D721Med (cell line): ENCODE data around the gene CFAP54.

Source experiments
- DNase-seq: peaks from one replicate; pipeline ENCODE4 v3.0.0; 2011; ENCODE audit warnings: low spot score; ENCODE audit not compliant: insufficient read length
- FAIRE-seq: peaks from 2 replicates; lab custom pipeline; 2011; peaks lifted over from hg19 to GRCh38; lab: Jason Lieb, UNC
- CTCF ChIP-seq: IDR thresholded peaks from 2 replicates; pipeline ENCODE4 v1.5.1; 2012; ENCODE audit warnings: mild to moderate bottlenecking, control low read depth; ENCODE audit not compliant: insufficient read depth; ENCODE audit errors: missing control alignments

CFAP54 gene

GRCh38 chr12:96803969-96804368 is 314.6 kb downstream of the CFAP54 start:
- no peak for FAIRE-seq
- DNase-seq = no peak
- TF ChIP-seq CTCF = no peak

- DNase-seq (no peak), FAIRE-seq (no peak)
- no peak for TF ChIP-seq CTCF
Measured at GRCh38 chr12:96806272-96806671, 316.9 kb downstream of the CFAP54 start.

DNA sequence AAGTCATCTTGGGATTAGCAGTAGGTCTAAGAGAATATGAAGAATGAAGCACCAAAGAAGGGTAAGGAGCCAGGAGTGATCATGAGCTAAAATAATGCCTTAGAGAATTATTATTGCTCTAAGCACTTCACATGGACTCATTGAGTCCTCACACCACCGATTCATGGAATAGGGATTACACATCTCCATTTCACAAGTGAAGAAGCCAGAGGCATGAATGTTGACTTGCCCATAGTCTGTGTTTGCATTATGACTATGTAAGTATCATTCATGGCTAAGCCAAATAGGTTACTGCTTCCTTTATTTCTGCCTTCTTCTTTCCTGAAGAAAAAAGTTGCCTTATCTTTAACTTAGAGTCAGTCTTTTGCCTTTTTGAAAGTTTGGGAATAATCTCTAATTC is 318.4 kb downstream of the CFAP54 start:
- DNase-seq (no peak), FAIRE-seq (no peak)
- TF ChIP-seq CTCF = no peak

GRCh38 chr12:96808587-96808986 is 319.2 kb downstream of the CFAP54 start:
- TF ChIP-seq CTCF = no peak
- DNase-seq (no peak), FAIRE-seq (no peak)

GRCh38 chr12:96809522-96809921 is 320.1 kb downstream of the CFAP54 start:
- FAIRE-seq (no peak), DNase-seq (no peak)
- no peak for TF ChIP-seq CTCF

DNA sequence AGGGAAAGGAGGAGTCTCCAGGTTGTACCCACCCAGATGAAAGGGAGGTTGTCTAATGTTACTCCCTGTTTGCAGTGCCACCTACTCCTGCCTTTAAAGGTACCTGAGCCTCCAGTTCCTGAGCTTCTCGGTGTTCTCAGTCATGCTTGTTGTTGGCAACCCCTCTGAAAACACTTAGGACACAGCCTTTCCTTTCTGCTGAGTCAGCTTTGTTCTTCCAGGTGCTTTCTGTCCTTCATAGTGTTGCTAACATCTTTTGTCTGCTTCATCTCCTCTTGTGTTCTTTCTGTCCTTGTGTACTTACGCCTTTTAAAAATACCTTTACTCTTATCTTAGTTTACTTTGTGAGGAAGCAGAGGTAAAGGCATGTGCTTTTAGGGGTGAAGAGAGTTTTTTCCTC is 320.7 kb downstream of the CFAP54 start:
- no peak for TF ChIP-seq CTCF
- no peak for FAIRE-seq

DNA sequence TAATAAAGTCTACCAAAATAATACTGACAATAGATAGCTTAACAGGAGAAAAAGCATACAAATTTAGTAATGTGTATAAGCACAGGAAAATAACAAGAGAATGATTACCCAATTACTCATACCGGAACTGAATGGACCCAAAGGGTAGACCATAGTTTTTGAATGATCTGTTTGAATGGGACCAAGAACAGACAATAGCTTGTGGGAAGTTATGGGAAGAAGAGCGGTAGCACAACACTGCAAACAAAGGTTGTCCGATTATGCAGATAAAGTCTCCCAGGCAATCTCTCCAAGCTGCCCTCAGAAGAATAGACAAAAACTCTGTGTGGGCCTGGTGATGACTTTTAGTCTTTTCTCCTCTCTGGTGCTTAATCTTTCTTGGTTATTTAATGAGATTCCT is 321.1 kb downstream of the CFAP54 start:
- no peak for FAIRE-seq
- no peak for DNase-seq
- TF ChIP-seq CTCF = no peak

More for the DNA sequence above, 320.7 kb downstream of the CFAP54 start:
- no peak for DNase-seq
